HepG2 (cell line): Measurements from ENCODE around the gene PPP1R9B. TPM values are rescaled to one million over a fixed set of nuclear protein-coding genes. Genes with fewer than 3 reads are reported as not detected.

Source experiments
- HOXA9 ChIP-seq: sonication (generic); formaldehyde crosslinking; IDR thresholded peaks from 2 replicates; pipeline ENCODE4 v1.8.1; 2022; ENCODE audit warnings: missing genetic modification reagents, mild to moderate bottlenecking, moderate library complexity, borderline replicate concordance
- KDM2A ChIP-seq: sonication (generic); formaldehyde crosslinking; IDR thresholded peaks from 2 replicates; pipeline ENCODE4 v1.4.0; 2020; ENCODE audit warnings: low read depth, missing genetic modification reagents, borderline replicate concordance
- PAX8 ChIP-seq: sonication (generic); formaldehyde crosslinking; IDR thresholded peaks from 2 replicates; pipeline ENCODE4 v1.8.0; 2022; ENCODE audit warnings: mild to moderate bottlenecking, missing genetic modification reagents, borderline replicate concordance
- ZFP36L1 ChIP-seq: sonication (generic); formaldehyde crosslinking; IDR thresholded peaks from 2 replicates; pipeline ENCODE4 v1.8.0; 2022; ENCODE audit warnings: mild to moderate bottlenecking, missing genetic modification reagents, moderate library complexity
- ZNF709 ChIP-seq: sonication (generic); formaldehyde crosslinking; IDR thresholded peaks from 2 replicates; pipeline ENCODE4 v1.5.0; 2020; ENCODE audit warnings: mild to moderate bottlenecking, missing genetic modification reagents
- ZNF737 ChIP-seq: sonication (generic); formaldehyde crosslinking; IDR thresholded peaks from 2 replicates; pipeline ENCODE4 v1.5.0; 2020; ENCODE audit warnings: missing genetic modification reagents, mild to moderate bottlenecking, borderline replicate concordance
- ZNF749 ChIP-seq: sonication (generic); formaldehyde crosslinking; IDR thresholded peaks from 2 replicates; pipeline ENCODE4 v1.8.0; 2022; ENCODE audit warnings: mild to moderate bottlenecking, missing genetic modification reagents, moderate library complexity, borderline replicate concordance
- polyA plus RNA-seq, 8 experiments: library from polyadenylated mRNA; depleted of rRNA in 3 of 8; stranded (reverse) in 7 of 8; unstranded in 1 of 8; fragments of >200 nt; fragmentation: Illumina TruSeq in 4 of 8; extraction: Trizol in 4 of 8; gene quantifications; 2 replicates each; pipeline versions ENCODE4 v1.2.1 to v1.2.3, GENCODE V29; 2011 to 2016; ENCODE audit warnings: low read depth in 4 of 8, missing spikeins in 1 of 8, mixed read lengths in 1 of 8; ENCODE audit not compliant: insufficient read depth in 1 of 8
- total RNA-seq, 5 experiments: library from RNA; depleted of rRNA; stranded (reverse); fragments of >200 nt; fragmentation: Illumina TruSeq; extraction: Trizol; gene quantifications; 2 replicates each; pipeline ENCODE4 v1.2.3, GENCODE V29; 2016; ENCODE audit warnings: low read depth in 1 of 5
- TF ChIP-seq, protein P1 (sequence below): IDR thresholded peaks from 2 replicates; pipeline ENCODE4 v1.6.1; 2016; ENCODE audit warnings: low read depth, missing genetic modification reagents, missing compliant biosample characterization
- TF ChIP-seq, protein P2 (sequence below), 2 experiments: sonication (generic) in 1 of 2; formaldehyde crosslinking in 1 of 2; IDR thresholded peaks; 2 replicates each; pipeline versions ENCODE4 v1.4.0 to v1.6.1; 2018 to 2020; ENCODE audit warnings: missing genetic modification reagents in 2 of 2, borderline replicate concordance in 1 of 2, low read depth in 1 of 2, mild to moderate bottlenecking in 1 of 2, missing biosample characterization in 1 of 2
- TF ChIP-seq, protein P3 (sequence below): IDR thresholded peaks from 2 replicates; pipeline ENCODE4 v1.6.1; 2016; ENCODE audit warnings: low read depth, borderline replicate concordance
- TF ChIP-seq, protein P4 (sequence below): IDR thresholded peaks from 2 replicates; pipeline ENCODE4 v1.6.1; 2016
- TF ChIP-seq, protein P5 (sequence below): sonication (generic); formaldehyde crosslinking; IDR thresholded peaks from 2 replicates; pipeline ENCODE4 v1.4.0; 2020; ENCODE audit warnings: missing genetic modification reagents, borderline replicate concordance

The PPP1R9B gene
- total and polyA plus RNA-seq, 2 of the 13 experiments (the other 11 are each of a cell fraction or from before 2014, with no cell fraction given) = 9.4 to 15.8 TPM

DNA sequence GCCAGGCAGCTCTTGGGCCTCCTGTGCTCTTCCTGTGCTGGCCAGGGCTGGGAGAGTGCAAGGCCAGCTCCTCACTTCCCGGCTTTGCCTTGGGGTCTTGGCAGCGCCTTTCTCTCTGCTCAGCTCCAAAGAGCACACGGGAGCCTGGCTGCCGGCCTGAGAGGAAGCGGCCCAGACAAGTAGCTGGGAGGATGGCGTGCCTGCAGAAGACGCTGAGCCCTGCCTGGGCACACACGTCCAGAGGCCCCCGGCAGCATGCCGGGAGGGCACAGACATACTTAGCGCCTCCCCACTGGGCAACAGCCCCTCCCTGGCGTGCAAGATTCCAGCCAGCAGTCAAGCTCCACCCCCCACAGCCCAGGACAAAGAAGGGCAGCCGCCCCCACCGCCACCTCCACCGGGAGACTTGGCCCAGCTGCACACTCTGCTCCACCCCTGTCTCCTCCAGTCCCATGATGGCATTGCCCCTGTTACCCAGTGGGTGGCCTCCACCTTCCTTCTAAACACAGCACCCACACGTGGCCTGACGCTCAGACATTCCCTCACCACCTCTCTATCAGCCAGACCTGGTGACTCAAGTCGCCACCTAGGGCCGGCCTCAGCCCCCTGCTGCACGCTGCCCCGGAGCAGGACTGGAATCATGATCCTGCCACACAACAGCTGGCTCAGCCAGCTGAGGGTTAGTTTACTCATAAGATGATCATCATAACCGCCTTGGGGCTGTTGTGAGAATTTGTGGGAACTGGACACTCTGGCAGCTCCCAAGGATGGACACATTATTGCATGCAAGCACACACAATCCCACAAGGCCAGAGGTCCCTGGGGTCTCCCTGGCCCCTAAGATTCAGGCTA is 27.7 kb upstream of the PPP1R9B start (continued):
- TF ChIP-seq, protein P1, sequence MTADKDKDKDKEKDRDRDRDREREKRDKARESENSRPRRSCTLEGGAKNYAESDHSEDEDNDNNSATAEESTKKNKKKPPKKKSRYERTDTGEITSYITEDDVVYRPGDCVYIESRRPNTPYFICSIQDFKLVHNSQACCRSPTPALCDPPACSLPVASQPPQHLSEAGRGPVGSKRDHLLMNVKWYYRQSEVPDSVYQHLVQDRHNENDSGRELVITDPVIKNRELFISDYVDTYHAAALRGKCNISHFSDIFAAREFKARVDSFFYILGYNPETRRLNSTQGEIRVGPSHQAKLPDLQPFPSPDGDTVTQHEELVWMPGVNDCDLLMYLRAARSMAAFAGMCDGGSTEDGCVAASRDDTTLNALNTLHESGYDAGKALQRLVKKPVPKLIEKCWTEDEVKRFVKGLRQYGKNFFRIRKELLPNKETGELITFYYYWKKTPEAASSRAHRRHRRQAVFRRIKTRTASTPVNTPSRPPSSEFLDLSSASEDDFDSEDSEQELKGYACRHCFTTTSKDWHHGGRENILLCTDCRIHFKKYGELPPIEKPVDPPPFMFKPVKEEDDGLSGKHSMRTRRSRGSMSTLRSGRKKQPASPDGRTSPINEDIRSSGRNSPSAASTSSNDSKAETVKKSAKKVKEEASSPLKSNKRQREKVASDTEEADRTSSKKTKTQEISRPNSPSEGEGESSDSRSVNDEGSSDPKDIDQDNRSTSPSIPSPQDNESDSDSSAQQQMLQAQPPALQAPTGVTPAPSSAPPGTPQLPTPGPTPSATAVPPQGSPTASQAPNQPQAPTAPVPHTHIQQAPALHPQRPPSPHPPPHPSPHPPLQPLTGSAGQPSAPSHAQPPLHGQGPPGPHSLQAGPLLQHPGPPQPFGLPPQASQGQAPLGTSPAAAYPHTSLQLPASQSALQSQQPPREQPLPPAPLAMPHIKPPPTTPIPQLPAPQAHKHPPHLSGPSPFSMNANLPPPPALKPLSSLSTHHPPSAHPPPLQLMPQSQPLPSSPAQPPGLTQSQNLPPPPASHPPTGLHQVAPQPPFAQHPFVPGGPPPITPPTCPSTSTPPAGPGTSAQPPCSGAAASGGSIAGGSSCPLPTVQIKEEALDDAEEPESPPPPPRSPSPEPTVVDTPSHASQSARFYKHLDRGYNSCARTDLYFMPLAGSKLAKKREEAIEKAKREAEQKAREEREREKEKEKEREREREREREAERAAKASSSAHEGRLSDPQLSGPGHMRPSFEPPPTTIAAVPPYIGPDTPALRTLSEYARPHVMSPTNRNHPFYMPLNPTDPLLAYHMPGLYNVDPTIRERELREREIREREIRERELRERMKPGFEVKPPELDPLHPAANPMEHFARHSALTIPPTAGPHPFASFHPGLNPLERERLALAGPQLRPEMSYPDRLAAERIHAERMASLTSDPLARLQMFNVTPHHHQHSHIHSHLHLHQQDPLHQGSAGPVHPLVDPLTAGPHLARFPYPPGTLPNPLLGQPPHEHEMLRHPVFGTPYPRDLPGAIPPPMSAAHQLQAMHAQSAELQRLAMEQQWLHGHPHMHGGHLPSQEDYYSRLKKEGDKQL (CRISPR knock-in tag) = no peak
- TF ChIP-seq, protein P2, sequence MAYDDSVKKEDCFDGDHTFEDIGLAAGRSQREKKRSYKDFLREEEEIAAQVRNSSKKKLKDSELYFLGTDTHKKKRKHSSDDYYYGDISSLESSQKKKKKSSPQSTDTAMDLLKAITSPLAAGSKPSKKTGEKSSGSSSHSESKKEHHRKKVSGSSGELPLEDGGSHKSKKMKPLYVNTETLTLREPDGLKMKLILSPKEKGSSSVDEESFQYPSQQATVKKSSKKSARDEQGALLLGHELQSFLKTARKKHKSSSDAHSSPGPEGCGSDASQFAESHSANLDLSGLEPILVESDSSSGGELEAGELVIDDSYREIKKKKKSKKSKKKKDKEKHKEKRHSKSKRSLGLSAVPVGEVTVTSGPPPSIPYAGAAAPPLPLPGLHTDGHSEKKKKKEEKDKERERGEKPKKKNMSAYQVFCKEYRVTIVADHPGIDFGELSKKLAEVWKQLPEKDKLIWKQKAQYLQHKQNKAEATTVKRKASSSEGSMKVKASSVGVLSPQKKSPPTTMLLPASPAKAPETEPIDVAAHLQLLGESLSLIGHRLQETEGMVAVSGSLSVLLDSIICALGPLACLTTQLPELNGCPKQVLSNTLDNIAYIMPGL (CRISPR knock-in tag; IDR thresholded peaks at IDR 0.05; ENCODE audit: borderline replicate concordance in 1 of 2, low read depth in 1 of 2) = peak; percentile 92 to 95
- TF ChIP-seq, protein P3, sequence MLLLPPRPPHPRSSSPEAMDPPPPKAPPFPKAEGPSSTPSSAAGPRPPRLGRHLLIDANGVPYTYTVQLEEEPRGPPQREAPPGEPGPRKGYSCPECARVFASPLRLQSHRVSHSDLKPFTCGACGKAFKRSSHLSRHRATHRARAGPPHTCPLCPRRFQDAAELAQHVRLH = 0 out of 2 replicates have a peak, but pooled peaks have one; percentile 59
- TF ChIP-seq, protein P4, sequence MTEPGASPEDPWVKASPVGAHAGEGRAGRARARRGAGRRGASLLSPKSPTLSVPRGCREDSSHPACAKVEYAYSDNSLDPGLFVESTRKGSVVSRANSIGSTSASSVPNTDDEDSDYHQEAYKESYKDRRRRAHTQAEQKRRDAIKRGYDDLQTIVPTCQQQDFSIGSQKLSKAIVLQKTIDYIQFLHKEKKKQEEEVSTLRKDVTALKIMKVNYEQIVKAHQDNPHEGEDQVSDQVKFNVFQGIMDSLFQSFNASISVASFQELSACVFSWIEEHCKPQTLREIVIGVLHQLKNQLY (CRISPR knock-in tag) = no peak
- TF ChIP-seq, protein P5, sequence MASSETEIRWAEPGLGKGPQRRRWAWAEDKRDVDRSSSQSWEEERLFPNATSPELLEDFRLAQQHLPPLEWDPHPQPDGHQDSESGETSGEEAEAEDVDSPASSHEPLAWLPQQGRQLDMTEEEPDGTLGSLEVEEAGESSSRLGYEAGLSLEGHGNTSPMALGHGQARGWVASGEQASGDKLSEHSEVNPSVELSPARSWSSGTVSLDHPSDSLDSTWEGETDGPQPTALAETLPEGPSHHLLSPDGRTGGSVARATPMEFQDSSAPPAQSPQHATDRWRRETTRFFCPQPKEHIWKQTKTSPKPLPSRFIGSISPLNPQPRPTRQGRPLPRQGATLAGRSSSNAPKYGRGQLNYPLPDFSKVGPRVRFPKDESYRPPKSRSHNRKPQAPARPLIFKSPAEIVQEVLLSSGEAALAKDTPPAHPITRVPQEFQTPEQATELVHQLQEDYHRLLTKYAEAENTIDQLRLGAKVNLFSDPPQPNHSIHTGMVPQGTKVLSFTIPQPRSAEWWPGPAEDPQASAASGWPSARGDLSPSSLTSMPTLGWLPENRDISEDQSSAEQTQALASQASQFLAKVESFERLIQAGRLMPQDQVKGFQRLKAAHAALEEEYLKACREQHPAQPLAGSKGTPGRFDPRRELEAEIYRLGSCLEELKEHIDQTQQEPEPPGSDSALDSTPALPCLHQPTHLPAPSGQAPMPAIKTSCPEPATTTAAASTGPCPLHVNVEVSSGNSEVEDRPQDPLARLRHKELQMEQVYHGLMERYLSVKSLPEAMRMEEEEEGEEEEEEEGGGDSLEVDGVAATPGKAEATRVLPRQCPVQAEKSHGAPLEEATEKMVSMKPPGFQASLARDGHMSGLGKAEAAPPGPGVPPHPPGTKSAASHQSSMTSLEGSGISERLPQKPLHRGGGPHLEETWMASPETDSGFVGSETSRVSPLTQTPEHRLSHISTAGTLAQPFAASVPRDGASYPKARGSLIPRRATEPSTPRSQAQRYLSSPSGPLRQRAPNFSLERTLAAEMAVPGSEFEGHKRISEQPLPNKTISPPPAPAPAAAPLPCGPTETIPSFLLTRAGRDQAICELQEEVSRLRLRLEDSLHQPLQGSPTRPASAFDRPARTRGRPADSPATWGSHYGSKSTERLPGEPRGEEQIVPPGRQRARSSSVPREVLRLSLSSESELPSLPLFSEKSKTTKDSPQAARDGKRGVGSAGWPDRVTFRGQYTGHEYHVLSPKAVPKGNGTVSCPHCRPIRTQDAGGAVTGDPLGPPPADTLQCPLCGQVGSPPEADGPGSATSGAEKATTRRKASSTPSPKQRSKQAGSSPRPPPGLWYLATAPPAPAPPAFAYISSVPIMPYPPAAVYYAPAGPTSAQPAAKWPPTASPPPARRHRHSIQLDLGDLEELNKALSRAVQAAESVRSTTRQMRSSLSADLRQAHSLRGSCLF (CRISPR knock-in tag) = no peak
- TF ChIP-seq PAX8 (0 out of 2 replicates have a peak, but pooled peaks have one; percentile 5), ZNF749 (CRISPR knock-in tag) (peak; percentile 31; the same call in 1 of the 2 replicates), HOXA9 (CRISPR knock-in tag) (no peak), ZFP36L1 (0 out of 2 replicates have a peak, but pooled peaks have one; percentile 23), ZNF709 (CRISPR knock-in tag) (no peak), KDM2A (CRISPR knock-in tag) (peak; percentile 56; the same call in 1 of the 2 replicates), ZNF737 (CRISPR knock-in tag) (0 out of 2 replicates have a peak, but pooled peaks have one; percentile 27)
